ENCODE results near the gene PHLPP2. TPM values are rescaled to one million over a fixed set of nuclear protein-coding genes. Genes with fewer than 3 reads are reported as not detected.
A peak's percentile ranks its signal among the peaks of the same experiment; 100 is the strongest.

The PHLPP2 gene
- total RNA-seq, 4 donors from 2014 or later: 18.2 to 170 (median 116) TPM

GRCh38 chr16:71635632-71636031 lies 88.9 kb downstream of the PHLPP2 start:
- Histone ChIP-seq H3K4me3 (no peak overlapping the region), H3K27ac (no peak overlapping the region), H3K9me3 (no peaks in the 10 kb centered on the region), H3K36me3 (peaks cover 0 to 37% (median 0%) of the 10 kb centered on the region in 3 donors), H3K27me3 (no peaks in the 10 kb centered on the region), H3K4me1 (no peaks in the 10 kb centered on the region)
- no peak for TF ChIP-seq CTCF (IDR thresholded peaks at IDR 0.05)
- no peak for TF ChIP-seq POLR2A (IDR thresholded peaks at IDR 0.05)
- DNase-seq: no peak

GRCh38 chr16:71631776-71632175 lies 92.7 kb downstream of the PHLPP2 start:
- Histone ChIP-seq H3K4me1 (peaks cover 0 to 11% (median under 1%) of the 10 kb centered on the region in 4 donors), H3K27ac (no peak overlapping the region), H3K9me3 (no peaks in the 10 kb centered on the region), H3K4me3 (no peak overlapping the region), H3K36me3 (peaks cover 0 to 32% (median 0%) of the 10 kb centered on the region in 3 donors), H3K27me3 (no peaks in the 10 kb centered on the region)
- DNase-seq: no peak
- TF ChIP-seq CTCF (IDR thresholded peaks at IDR 0.05) (no peak), POLR2A (IDR thresholded peaks at IDR 0.05) (no peak)

- no peak overlapping the region for H3K27ac ChIP-seq
- H3K27me3 ChIP-seq: peaks cover 0 to 9% of the 10 kb centered on the region in 2 donors
- peaks cover 0 to 21% (median 7%) of the 10 kb centered on the region in 4 donors for H3K4me1 ChIP-seq
- no peak overlapping the region for H3K4me3 ChIP-seq
- no peak for DNase-seq
- TF ChIP-seq CTCF (IDR thresholded peaks at IDR 0.05): no peak
- no peak for TF ChIP-seq POLR2A (IDR thresholded peaks at IDR 0.05)
- no peaks in the 10 kb centered on the region for H3K9me3 ChIP-seq
- H3K36me3 ChIP-seq: peaks cover 0 to 32% (median 0%) of the 10 kb centered on the region in 3 donors
Measured at GRCh38 chr16:71630808-71631207, 93.7 kb downstream of the PHLPP2 start.

- H3K9me3 ChIP-seq: no peaks in the 10 kb centered on the region
- H3K36me3 ChIP-seq: peaks cover 0 to 26% (median 0%) of the 10 kb centered on the region in 3 donors
- TF ChIP-seq POLR2A (IDR thresholded peaks at IDR 0.05) (no peak), CTCF (IDR thresholded peaks at IDR 0.05) (no peak)
- H3K27ac ChIP-seq: no peak overlapping the region
- H3K27me3 ChIP-seq: peaks cover 0 to 10% of the 10 kb centered on the region in 2 donors
- H3K4me3 ChIP-seq: peak overlapping the region in 2 of 4 donors; percentile 5 to 74
- peaks cover 0 to 24% (median 8%) of the 10 kb centered on the region in 4 donors for H3K4me1 ChIP-seq
- DNase-seq: no peak
Measured at GRCh38 chr16:71629278-71630016, 95.1 kb downstream of the PHLPP2 start.

- no peak overlapping the region for H3K27ac ChIP-seq
- DNase-seq: no peak
Measured at GRCh38 chr16:71628810-71629209, 95.7 kb downstream of the PHLPP2 start.

More at GRCh38 chr16:71628810-71629209, 95.7 kb downstream of the PHLPP2 start:
- Histone ChIP-seq H3K4me3 (peak overlapping the region in 2 of 4 donors; percentile 5 to 74), H3K9me3 (no peaks in the 10 kb centered on the region), H3K4me1 (peaks cover 0 to 24% (median 8%) of the 10 kb centered on the region in 4 donors), H3K27me3 (peaks cover 0 to 10% of the 10 kb centered on the region in 2 donors), H3K36me3 (peaks cover 0 to 20% (median 0%) of the 10 kb centered on the region in 3 donors)
- TF ChIP-seq CTCF (IDR thresholded peaks at IDR 0.05) (no peak), POLR2A (IDR thresholded peaks at IDR 0.05) (no peak)

Measured in Peyer's patch (tissue), 4 donors.